ENCODE results near the gene FBXO46. TPM values are rescaled to one million over a fixed set of nuclear protein-coding genes. Genes with fewer than 3 reads are reported as not detected.

FBXO46 gene
- total and polyA plus RNA-seq, 2 of the 13 experiments (the other 11 are each of a cell fraction or from before 2014, with no cell fraction given) = 6.2 to 6.4 TPM

DNA sequence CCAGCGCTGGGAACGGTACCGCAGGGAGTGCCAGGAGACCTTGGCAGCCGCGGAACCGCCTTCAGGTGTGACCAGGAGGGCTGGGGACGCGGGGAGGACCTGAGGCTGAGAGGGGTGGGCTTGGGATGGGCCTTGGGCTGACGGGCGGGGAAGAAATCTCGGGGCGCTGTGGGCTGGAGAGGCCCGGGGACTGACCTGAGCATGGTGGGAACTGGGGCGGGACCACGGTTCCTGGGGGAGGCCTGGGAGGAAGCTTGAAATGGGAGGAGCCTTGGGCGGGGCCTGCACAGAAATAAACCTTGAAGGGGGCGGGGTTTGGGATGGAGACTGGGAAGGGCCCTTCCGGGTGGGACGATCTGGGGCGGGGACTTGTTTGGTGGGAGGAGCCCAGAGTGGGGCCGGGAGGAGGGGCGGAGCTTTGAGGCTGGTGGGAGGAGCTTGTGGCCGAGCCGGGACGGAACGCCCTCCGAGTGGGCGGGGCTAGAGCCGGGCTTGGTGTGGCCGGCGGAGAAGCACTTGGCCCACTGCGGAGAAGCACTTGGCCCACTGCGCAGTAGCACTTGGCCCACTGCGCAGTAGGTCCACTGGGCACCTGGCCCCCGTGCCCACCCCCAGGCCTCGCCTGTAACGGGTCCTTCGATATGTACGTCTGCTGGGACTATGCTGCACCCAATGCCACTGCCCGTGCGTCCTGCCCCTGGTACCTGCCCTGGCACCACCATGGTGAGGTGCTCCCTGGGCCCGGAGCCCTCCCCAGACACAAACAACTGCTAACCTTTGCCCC lies 59.8 kb downstream of the FBXO46 start (continued):
- TF ChIP-seq SP1 (IDR thresholded peaks at IDR 0.05) (no peak), SP1 (CRISPR knock-in tag; IDR thresholded peaks at IDR 0.05) (peak; percentile 56), ZFP62 (CRISPR knock-in tag; IDR thresholded peaks at IDR 0.05) (no peak)
- TF ChIP-seq, protein P1, sequence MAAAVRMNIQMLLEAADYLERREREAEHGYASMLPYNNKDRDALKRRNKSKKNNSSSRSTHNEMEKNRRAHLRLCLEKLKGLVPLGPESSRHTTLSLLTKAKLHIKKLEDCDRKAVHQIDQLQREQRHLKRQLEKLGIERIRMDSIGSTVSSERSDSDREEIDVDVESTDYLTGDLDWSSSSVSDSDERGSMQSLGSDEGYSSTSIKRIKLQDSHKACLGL (CRISPR knock-in tag; IDR thresholded peaks at IDR 0.05) = 0 out of 2 replicates have a peak, but pooled peaks have one; percentile 18
- TF ChIP-seq, protein P2, sequence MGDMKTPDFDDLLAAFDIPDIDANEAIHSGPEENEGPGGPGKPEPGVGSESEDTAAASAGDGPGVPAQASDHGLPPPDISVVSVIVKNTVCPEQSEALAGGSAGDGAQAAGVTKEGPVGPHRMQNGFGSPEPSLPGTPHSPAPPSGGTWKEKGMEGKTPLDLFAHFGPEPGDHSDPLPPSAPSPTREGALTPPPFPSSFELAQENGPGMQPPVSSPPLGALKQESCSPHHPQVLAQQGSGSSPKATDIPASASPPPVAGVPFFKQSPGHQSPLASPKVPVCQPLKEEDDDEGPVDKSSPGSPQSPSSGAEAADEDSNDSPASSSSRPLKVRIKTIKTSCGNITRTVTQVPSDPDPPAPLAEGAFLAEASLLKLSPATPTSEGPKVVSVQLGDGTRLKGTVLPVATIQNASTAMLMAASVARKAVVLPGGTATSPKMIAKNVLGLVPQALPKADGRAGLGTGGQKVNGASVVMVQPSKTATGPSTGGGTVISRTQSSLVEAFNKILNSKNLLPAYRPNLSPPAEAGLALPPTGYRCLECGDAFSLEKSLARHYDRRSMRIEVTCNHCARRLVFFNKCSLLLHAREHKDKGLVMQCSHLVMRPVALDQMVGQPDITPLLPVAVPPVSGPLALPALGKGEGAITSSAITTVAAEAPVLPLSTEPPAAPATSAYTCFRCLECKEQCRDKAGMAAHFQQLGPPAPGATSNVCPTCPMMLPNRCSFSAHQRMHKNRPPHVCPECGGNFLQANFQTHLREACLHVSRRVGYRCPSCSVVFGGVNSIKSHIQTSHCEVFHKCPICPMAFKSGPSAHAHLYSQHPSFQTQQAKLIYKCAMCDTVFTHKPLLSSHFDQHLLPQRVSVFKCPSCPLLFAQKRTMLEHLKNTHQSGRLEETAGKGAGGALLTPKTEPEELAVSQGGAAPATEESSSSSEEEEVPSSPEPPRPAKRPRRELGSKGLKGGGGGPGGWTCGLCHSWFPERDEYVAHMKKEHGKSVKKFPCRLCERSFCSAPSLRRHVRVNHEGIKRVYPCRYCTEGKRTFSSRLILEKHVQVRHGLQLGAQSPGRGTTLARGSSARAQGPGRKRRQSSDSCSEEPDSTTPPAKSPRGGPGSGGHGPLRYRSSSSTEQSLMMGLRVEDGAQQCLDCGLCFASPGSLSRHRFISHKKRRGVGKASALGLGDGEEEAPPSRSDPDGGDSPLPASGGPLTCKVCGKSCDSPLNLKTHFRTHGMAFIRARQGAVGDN (CRISPR knock-in tag; IDR thresholded peaks at IDR 0.05) = peak; percentile 34

DNA sequence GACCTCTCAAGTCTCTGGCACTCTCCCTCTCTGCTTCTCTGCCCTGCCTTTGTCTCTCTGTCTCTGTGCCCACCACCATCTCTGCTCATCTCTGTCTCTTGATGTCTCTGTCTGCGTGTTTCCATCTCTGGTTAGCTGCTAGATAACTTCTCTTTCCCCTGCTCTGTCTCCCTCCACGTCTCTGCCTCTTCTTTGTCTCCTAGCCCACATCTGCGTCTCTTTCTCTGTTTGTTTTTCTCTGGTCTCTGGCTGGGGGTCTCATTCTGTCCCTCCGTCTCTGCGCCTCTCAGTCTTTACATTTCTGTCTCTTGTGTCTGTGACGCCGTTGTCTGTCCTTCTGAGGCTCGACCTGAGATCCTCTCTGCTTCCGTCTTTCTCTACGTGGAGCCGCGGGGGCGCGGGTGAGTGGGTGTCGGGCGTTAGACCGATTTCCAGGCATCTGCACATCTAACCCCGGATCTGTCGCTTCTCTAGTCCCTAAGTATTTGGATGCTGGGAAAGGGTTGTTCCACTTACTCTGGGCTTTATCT lies 62.3 kb downstream of the FBXO46 start:
- DNase-seq (ENCODE audit: low spot score) = no peak
- WGBS (ENCODE audit: low lambda C conversion rate) = under 1% methylated on average over 19 of the region's 19 CpGs
- in situ Hi-C loops (cut with HindIII; ENCODE audit: extremely low pct_ligation_motif_present, low pct_unique_long_range_greater_than_20kb) (no loop called here), intact Hi-C loops (cut with micrococcal nuclease; ENCODE audit: unreplicated experiment) (no loop called here)
- POLR2A ChIA-PET = interaction anchor here (0.6 to 2.4 kb wide), 12 partner anchors 9 to 101 kb away, joined by 3 to 12 read pairs (median 4); partner anchors contain the start of genes EML2, QPCTL, SIX5 and SNRPD2
- Histone ChIP-seq H3K4me2 (ENCODE audit: low read depth, low read length) (peak overlapping the region; percentile 96), H3K4me3 (replicated peaks in 1 of 3; ENCODE audit: insufficient read depth in 1 of 3, low read depth in 2 of 3, low read length in 3 of 3) (peak overlapping the region; percentile 60 to 78 (median 65)), H3K9ac (ENCODE audit: insufficient read depth, low read depth, low read length) (0 out of 2 replicates have a peak overlapping the region, but pooled peaks have one; percentile 35), H3K79me2 (ENCODE audit: insufficient read depth, low read length) (no peaks in the 10 kb centered on the region), H3K27ac (ENCODE audit: extremely low read length, insufficient read depth, low read length) (no peak overlapping the region), H3K4me1 (ENCODE audit: insufficient read depth, low read length) (peaks cover 44% of the 10 kb centered on the region), H3K9me3 (ENCODE audit: low read length) (no peaks in the 10 kb centered on the region), H3K36me3 (replicated peaks in 1 of 2; ENCODE audit: control insufficient read depth in 1 of 2, insufficient read depth in 2 of 2, low read length in 2 of 2) (no peaks in the 10 kb centered on the region), H4K20me1 (ENCODE audit: insufficient read depth, low read length) (no peaks in the 10 kb centered on the region), H2AFZ (ENCODE audit: low read length) (no peak overlapping the region), H3K27me3 (ENCODE audit: control insufficient read depth in 1 of 2, insufficient read depth in 2 of 2, low read length in 2 of 2) (peaks cover 2 to 11% of the 10 kb centered on the region in 2 experiments; a peak in 3 of 5 replicates)
- CTCF ChIA-PET (ENCODE audit: low intra/inter-chr PET ratio, low total read pairs) = no interaction called here
- ATAC-seq = no peak
- FAIRE-seq = no peak
- BruUV-seq (replicated peaks) = no TSS peak
- TF ChIP-seq ZNF335 (CRISPR knock-in tag; IDR thresholded peaks at IDR 0.05) = no peak; the same call in 1 of the 2 replicates
- TF ChIP-seq NPAS2 (CRISPR knock-in tag; IDR thresholded peaks at IDR 0.05; ENCODE audit: borderline replicate concordance) = no peak
- TF ChIP-seq, protein P3, sequence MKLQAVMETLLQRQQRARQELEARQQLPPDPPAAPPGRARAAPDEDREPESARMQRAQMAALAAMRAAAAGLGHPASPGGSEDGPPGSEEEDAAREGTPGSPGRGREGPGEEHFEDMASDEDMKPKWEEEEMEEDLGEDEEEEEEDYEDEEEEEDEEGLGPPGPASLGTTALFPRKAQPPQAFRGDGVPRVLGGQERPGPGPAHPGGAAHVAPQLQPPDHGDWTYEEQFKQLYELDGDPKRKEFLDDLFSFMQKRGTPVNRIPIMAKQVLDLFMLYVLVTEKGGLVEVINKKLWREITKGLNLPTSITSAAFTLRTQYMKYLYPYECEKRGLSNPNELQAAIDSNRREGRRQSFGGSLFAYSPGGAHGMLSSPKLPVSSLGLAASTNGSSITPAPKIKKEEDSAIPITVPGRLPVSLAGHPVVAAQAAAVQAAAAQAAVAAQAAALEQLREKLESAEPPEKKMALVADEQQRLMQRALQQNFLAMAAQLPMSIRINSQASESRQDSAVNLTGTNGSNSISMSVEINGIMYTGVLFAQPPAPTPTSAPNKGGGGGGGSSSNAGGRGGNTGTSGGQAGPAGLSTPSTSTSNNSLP (IDR thresholded peaks at IDR 0.05; ENCODE audit: low read depth, low read length) = no peak
- TF ChIP-seq ZC3H4 (CRISPR knock-in tag; IDR thresholded peaks at IDR 0.05; ENCODE audit: borderline replicate concordance) = no peak
- TF ChIP-seq, protein P4, sequence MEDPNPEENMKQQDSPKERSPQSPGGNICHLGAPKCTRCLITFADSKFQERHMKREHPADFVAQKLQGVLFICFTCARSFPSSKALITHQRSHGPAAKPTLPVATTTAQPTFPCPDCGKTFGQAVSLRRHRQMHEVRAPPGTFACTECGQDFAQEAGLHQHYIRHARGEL (CRISPR knock-in tag; IDR thresholded peaks at IDR 0.05) = no peak
- no peak for TF ChIP-seq NFYC (CRISPR knock-in tag; IDR thresholded peaks at IDR 0.05)
- TF ChIP-seq, protein P5, sequence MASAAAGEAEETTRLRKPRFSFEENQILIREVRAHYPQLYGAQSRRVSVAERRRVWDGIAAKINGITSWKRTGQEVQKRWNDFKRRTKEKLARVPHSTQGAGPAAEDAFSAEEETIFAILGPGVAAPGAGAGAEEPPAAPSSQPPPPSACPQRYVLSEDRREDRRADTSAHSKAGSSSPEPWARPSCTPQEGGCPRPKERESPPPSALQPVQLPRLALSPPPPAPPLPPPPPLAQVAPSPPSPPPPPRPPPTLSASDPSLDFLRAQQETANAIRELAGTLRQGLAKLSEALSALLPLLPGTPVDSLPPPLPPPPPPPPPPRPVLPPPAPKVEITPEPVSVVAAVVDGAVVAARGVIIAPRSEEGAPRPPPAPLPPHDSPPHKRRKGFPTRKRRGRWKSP (CRISPR knock-in tag; IDR thresholded peaks at IDR 0.05) = no peak
- TF ChIP-seq GTF3A (CRISPR knock-in tag; conservative IDR thresholded peaks at IDR 0.05) = no peak
- TF ChIP-seq ZNF674 (CRISPR knock-in tag; IDR thresholded peaks at IDR 0.05; ENCODE audit: low read depth) = no peak
